ENCODE data around the gene C16orf87. TPM values are rescaled to one million over a fixed set of nuclear protein-coding genes. Genes with fewer than 3 reads are reported as not detected.

C16orf87 gene
- total RNA-seq, 1 experiment from 2014 or later = 22.5 TPM

DNA sequence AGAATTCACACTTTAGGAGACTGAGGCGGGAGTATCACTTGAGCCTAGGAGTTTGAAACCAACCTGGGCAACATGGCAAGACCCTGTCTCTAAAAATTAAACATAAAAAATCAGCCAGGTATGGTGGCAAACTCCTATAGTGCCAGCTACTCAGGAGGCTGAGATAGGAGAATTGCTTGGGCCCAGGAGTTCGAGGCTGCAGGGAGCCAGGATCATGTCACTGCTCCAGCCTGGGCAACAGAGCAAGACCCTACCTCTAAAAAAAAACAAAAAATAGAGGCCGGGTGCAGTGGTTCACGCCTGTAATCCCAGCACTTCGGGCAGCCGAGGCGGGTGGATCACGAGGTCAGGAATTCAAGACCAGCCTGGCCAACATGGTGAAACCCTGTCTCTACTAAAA, 44.3 kb upstream of the C16orf87 start:
- ATAC-seq (no peak), DNase-seq (ENCODE audit: low spot score) (no peak)
- Mint-ChIP-seq H3K27ac (no peak overlapping the region), H3K36me3 (no peaks in the 10 kb centered on the region), H3K27me3 (ENCODE audit: low read depth) (no peaks in the 10 kb centered on the region), H3K9me3 (no peaks in the 10 kb centered on the region), H3K4me1 (peaks cover 25% of the 10 kb centered on the region), H3K4me3 (no peak overlapping the region)
- TF ChIP-seq IRF1 (CRISPR knock-in tag; IDR thresholded peaks at IDR 0.05) (no peak), IRF2 (CRISPR knock-in tag; IDR thresholded peaks at IDR 0.05; ENCODE audit: borderline replicate concordance, low read depth) (no peak), HMGXB4 (CRISPR knock-in tag; IDR thresholded peaks at IDR 0.05) (no peak), RELA (CRISPR knock-in tag; IDR thresholded peaks at IDR 0.05; ENCODE audit: borderline replicate concordance) (no peak), MXD4 (CRISPR knock-in tag; IDR thresholded peaks at IDR 0.05; ENCODE audit: borderline replicate concordance) (no peak), NR1H2 (CRISPR knock-in tag; IDR thresholded peaks at IDR 0.05) (no peak), TCF7 (CRISPR knock-in tag; IDR thresholded peaks at IDR 0.05; ENCODE audit: low read depth) (no peak), ESRRA (CRISPR knock-in tag; IDR thresholded peaks at IDR 0.05; ENCODE audit: borderline replicate concordance) (no peak), MYBL2 (CRISPR knock-in tag; IDR thresholded peaks at IDR 0.05) (no peak), ZNF512 (CRISPR knock-in tag; IDR thresholded peaks at IDR 0.05; ENCODE audit: borderline replicate concordance) (no peak), ZNF317 (CRISPR knock-in tag; IDR thresholded peaks at IDR 0.05; ENCODE audit: borderline replicate concordance, low read depth) (no peak), SP1 (CRISPR knock-in tag; conservative IDR thresholded peaks at IDR 0.05) (no peak), ZNF396 (CRISPR knock-in tag; IDR thresholded peaks at IDR 0.05; ENCODE audit: borderline replicate concordance) (no peak), NFATC4 (CRISPR knock-in tag; IDR thresholded peaks at IDR 0.05) (no peak), MAX (CRISPR knock-in tag; IDR thresholded peaks at IDR 0.05) (no peak), E2F4 (CRISPR knock-in tag; IDR thresholded peaks at IDR 0.05; ENCODE audit: borderline replicate concordance, low read depth) (no peak), NFYB (CRISPR knock-in tag; conservative IDR thresholded peaks at IDR 0.05; ENCODE audit: low read depth) (no peak)
- TF ChIP-seq, protein P1, sequence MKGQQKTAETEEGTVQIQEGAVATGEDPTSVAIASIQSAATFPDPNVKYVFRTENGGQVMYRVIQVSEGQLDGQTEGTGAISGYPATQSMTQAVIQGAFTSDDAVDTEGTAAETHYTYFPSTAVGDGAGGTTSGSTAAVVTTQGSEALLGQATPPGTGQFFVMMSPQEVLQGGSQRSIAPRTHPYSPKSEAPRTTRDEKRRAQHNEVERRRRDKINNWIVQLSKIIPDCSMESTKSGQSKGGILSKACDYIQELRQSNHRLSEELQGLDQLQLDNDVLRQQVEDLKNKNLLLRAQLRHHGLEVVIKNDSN (CRISPR knock-in tag; IDR thresholded peaks at IDR 0.05) = no peak
- TF ChIP-seq, protein P2, sequence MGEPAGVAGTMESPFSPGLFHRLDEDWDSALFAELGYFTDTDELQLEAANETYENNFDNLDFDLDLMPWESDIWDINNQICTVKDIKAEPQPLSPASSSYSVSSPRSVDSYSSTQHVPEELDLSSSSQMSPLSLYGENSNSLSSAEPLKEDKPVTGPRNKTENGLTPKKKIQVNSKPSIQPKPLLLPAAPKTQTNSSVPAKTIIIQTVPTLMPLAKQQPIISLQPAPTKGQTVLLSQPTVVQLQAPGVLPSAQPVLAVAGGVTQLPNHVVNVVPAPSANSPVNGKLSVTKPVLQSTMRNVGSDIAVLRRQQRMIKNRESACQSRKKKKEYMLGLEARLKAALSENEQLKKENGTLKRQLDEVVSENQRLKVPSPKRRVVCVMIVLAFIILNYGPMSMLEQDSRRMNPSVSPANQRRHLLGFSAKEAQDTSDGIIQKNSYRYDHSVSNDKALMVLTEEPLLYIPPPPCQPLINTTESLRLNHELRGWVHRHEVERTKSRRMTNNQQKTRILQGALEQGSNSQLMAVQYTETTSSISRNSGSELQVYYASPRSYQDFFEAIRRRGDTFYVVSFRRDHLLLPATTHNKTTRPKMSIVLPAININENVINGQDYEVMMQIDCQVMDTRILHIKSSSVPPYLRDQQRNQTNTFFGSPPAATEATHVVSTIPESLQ (CRISPR knock-in tag; IDR thresholded peaks at IDR 0.05) = no peak
- ChIA-PET POLR2A (no interaction called here), CTCF (interaction anchor here (1.2 to 2.5 kb wide), 4 partner anchors 16 to 202 kb away, joined by 3 to 6 read pairs (median 5); no protein-coding TSS in a partner anchor)
